ENCODE measurements around the gene MPRIP. TPM values are rescaled to one million over a fixed set of nuclear protein-coding genes. Genes with fewer than 3 reads are reported as not detected.
"Not testable (repeated sequence)": the region's sequence is repeated elsewhere in the genome, so short reads cannot be mapped to it uniquely, and the experiment has no call there.

Gene MPRIP
- total RNA-seq, 1 donor from 2014 or later = 161 TPM

GRCh38 chr17:17181666-17182597 lies 139.7 kb downstream of the MPRIP start:
- intact Hi-C loops (cut with micrococcal nuclease) = loop anchor here (5.0 kb wide), 1 partner anchor 120 kb away; the partner anchor contains the start of gene NT5M
- peaks cover 54% of the 10 kb centered on the region for H3K36me3 Mint-ChIP-seq (ENCODE audit: low read depth)
- DNase-seq = peak; percentile 88
- H3K4me3 Mint-ChIP-seq = peak overlapping the region; percentile 87
- H3K27ac Mint-ChIP-seq = peak overlapping the region; percentile 91
- peaks cover 80% of the 10 kb centered on the region for H3K4me1 Mint-ChIP-seq
- H3K9me3 Mint-ChIP-seq = no peaks in the 10 kb centered on the region
- H3K27me3 Mint-ChIP-seq = no peaks in the 10 kb centered on the region

- Mint-ChIP-seq H3K27me3 (no peaks in the 10 kb centered on the region), H3K27ac (peak overlapping the region; percentile 91), H3K4me1 (peaks cover 73% of the 10 kb centered on the region), H3K9me3 (no peaks in the 10 kb centered on the region), H3K36me3 (ENCODE audit: low read depth) (peaks cover 47% of the 10 kb centered on the region), H3K4me3 (peak overlapping the region; percentile 87)
- intact Hi-C loops (cut with micrococcal nuclease) = loop anchor here (5.0 kb wide), 1 partner anchor 120 kb away; the partner anchor contains the start of gene NT5M
- peak; percentile 63 for DNase-seq
These were observed 140.4 kb downstream of the MPRIP start for GRCh38 chr17:17182598-17183136.

GRCh38 chr17:17183744-17184143 lies 141.5 kb downstream of the MPRIP start:
- peak overlapping the region; percentile 83 for H3K27ac Mint-ChIP-seq
- no peaks in the 10 kb centered on the region for H3K27me3 Mint-ChIP-seq
- H3K9me3 Mint-ChIP-seq = no peaks in the 10 kb centered on the region
- peaks cover 46% of the 10 kb centered on the region for H3K36me3 Mint-ChIP-seq (ENCODE audit: low read depth)
- H3K4me1 Mint-ChIP-seq = peaks cover 70% of the 10 kb centered on the region
- peak overlapping the region; percentile 61 for H3K4me3 Mint-ChIP-seq
- intact Hi-C loops (cut with micrococcal nuclease) = loop anchor here (5.0 kb wide), 1 partner anchor 119 kb away; the partner anchor contains the start of gene NT5M
- peak; percentile 67 for DNase-seq

GRCh38 chr17:17184985-17185757 lies 142.9 kb downstream of the MPRIP start:
- Mint-ChIP-seq H3K27ac (peak overlapping the region; percentile 78), H3K4me3 (peak overlapping the region; percentile 67), H3K4me1 (peaks cover 59% of the 10 kb centered on the region), H3K36me3 (ENCODE audit: low read depth) (peaks cover 41% of the 10 kb centered on the region)
- not testable (repeated sequence) for H3K27me3 Mint-ChIP-seq, H3K9me3 Mint-ChIP-seq
- intact Hi-C loops (cut with micrococcal nuclease) = loop anchor here (5.0 kb wide), 1 partner anchor 117 kb away; the partner anchor contains the start of gene NT5M
- DNase-seq = peak; percentile 80

- Mint-ChIP-seq H3K4me3 (peak overlapping the region; percentile 67), H3K9me3 (no peaks in the 10 kb centered on the region)
- intact Hi-C loops (cut with micrococcal nuclease) = loop anchor here (2.0 kb wide), 1 partner anchor 35 kb away; no protein-coding TSS in a partner anchor
These were observed 143.8 kb downstream of the MPRIP start for GRCh38 chr17:17186051-17186450.

GRCh38 chr17:17186551-17187505 lies 144.6 kb downstream of the MPRIP start:
- Mint-ChIP-seq H3K27ac (peak overlapping the region; percentile 78), H3K27me3 (no peaks in the 10 kb centered on the region), H3K36me3 (ENCODE audit: low read depth) (peaks cover 32% of the 10 kb centered on the region), H3K9me3 (no peaks in the 10 kb centered on the region), H3K4me1 (peaks cover 44% of the 10 kb centered on the region), H3K4me3 (peak overlapping the region; percentile 67)
- intact Hi-C loops (cut with micrococcal nuclease) = loop anchor here (2.0 kb wide), 1 partner anchor 36 kb away; no protein-coding TSS in a partner anchor
- no peak for DNase-seq

More at GRCh38 chr17:17186051-17186450, 143.8 kb downstream of the MPRIP start:
- H3K27ac Mint-ChIP-seq = peak overlapping the region; percentile 78
- peak; percentile 87 for DNase-seq
- H3K27me3 Mint-ChIP-seq = no peaks in the 10 kb centered on the region
- H3K4me1 Mint-ChIP-seq = peaks cover 51% of the 10 kb centered on the region
- peaks cover 35% of the 10 kb centered on the region for H3K36me3 Mint-ChIP-seq (ENCODE audit: low read depth)

- intact Hi-C loops (cut with micrococcal nuclease) = no loop called here
- DNase-seq = no peak
- peaks cover 35% of the 10 kb centered on the region for H3K4me1 Mint-ChIP-seq
- H3K27me3 Mint-ChIP-seq = no peaks in the 10 kb centered on the region
- H3K36me3 Mint-ChIP-seq (ENCODE audit: low read depth) = peaks cover 27% of the 10 kb centered on the region
- no peak overlapping the region for H3K27ac Mint-ChIP-seq
- no peak overlapping the region for H3K4me3 Mint-ChIP-seq
- no peaks in the 10 kb centered on the region for H3K9me3 Mint-ChIP-seq
These were observed 146.3 kb downstream of the MPRIP start for GRCh38 chr17:17188586-17188985.

- intact Hi-C loops (cut with micrococcal nuclease) = no loop called here
- Mint-ChIP-seq H3K9me3 (no peaks in the 10 kb centered on the region), H3K27ac (no peak overlapping the region), H3K4me3 (no peak overlapping the region), H3K4me1 (peaks cover 25% of the 10 kb centered on the region), H3K27me3 (no peaks in the 10 kb centered on the region), H3K36me3 (ENCODE audit: low read depth) (peaks cover 20% of the 10 kb centered on the region)
- DNase-seq = no peak
These were observed 147.3 kb downstream of the MPRIP start for GRCh38 chr17:17189559-17189958.

- DNase-seq = no peak
- peaks cover 15% of the 10 kb centered on the region for H3K36me3 Mint-ChIP-seq (ENCODE audit: low read depth)
- H3K4me3 Mint-ChIP-seq = no peak overlapping the region
- peaks cover 20% of the 10 kb centered on the region for H3K4me1 Mint-ChIP-seq
- intact Hi-C loops (cut with micrococcal nuclease) = no loop called here
- no peaks in the 10 kb centered on the region for H3K27me3 Mint-ChIP-seq
- H3K27ac Mint-ChIP-seq = no peak overlapping the region
- H3K9me3 Mint-ChIP-seq = no peaks in the 10 kb centered on the region
These were observed 147.9 kb downstream of the MPRIP start for GRCh38 chr17:17190188-17190587.

- H3K4me1 Mint-ChIP-seq = peaks cover 9% of the 10 kb centered on the region
- no peaks in the 10 kb centered on the region for H3K27me3 Mint-ChIP-seq
- DNase-seq = no peak
- H3K4me3 Mint-ChIP-seq = no peak overlapping the region
- intact Hi-C loops (cut with micrococcal nuclease) = no loop called here
- H3K36me3 Mint-ChIP-seq (ENCODE audit: low read depth) = peaks cover 8% of the 10 kb centered on the region
- no peaks in the 10 kb centered on the region for H3K9me3 Mint-ChIP-seq
- no peak overlapping the region for H3K27ac Mint-ChIP-seq
These were observed 149.1 kb downstream of the MPRIP start for GRCh38 chr17:17191346-17191792.

GRCh38 chr17:17191961-17192381 lies 149.7 kb downstream of the MPRIP start:
- Mint-ChIP-seq H3K4me3 (no peak overlapping the region), H3K27me3 (no peaks in the 10 kb centered on the region), H3K36me3 (ENCODE audit: low read depth) (peaks cover 8% of the 10 kb centered on the region), H3K9me3 (no peaks in the 10 kb centered on the region), H3K27ac (no peak overlapping the region), H3K4me1 (peaks cover 3% of the 10 kb centered on the region)
- intact Hi-C loops (cut with micrococcal nuclease) = no loop called here
- DNase-seq = no peak

- H3K36me3 Mint-ChIP-seq (ENCODE audit: low read depth) = peaks cover 14% of the 10 kb centered on the region
- intact Hi-C loops (cut with micrococcal nuclease); H3K4me1 Mint-ChIP-seq; H3K9me3 Mint-ChIP-seq; H3K27me3 Mint-ChIP-seq; H3K27ac Mint-ChIP-seq; DNase-seq; H3K4me3 Mint-ChIP-seq: not testable (repeated sequence)
These were observed 153.2 kb downstream of the MPRIP start for GRCh38 chr17:17195466-17195865.
